Ishikawa (cell line): ENCODE results near the gene NTPCR.

Experiments used
- CEBPB ChIP-seq: IDR thresholded peaks from 2 replicates; pipeline ENCODE4 v1.6.1; 2012
- CREB1 ChIP-seq: IDR thresholded peaks from 2 replicates; pipeline ENCODE4 v1.6.1; 2012; ENCODE audit warnings: low read depth
- EGR1 ChIP-seq: IDR thresholded peaks from 2 replicates; pipeline ENCODE4 v1.6.1; 2012
- EP300 ChIP-seq: IDR thresholded peaks from 2 replicates; pipeline ENCODE4 v1.6.1; 2012; ENCODE audit warnings: borderline replicate concordance
- FOXM1 ChIP-seq: IDR thresholded peaks from 2 replicates; pipeline ENCODE4 v1.6.1; 2012; ENCODE audit warnings: low read depth, borderline replicate concordance
- MAX ChIP-seq: IDR thresholded peaks from 2 replicates; pipeline ENCODE4 v1.6.1; 2012
- NFIC ChIP-seq: IDR thresholded peaks from 2 replicates; pipeline ENCODE4 v1.6.1; 2012
- RAD21 ChIP-seq: IDR thresholded peaks from 2 replicates; pipeline ENCODE4 v1.6.1; 2012; ENCODE audit warnings: low read depth
- REST ChIP-seq: IDR thresholded peaks from 2 replicates; pipeline ENCODE4 v1.6.1; 2012; ENCODE audit warnings: low read depth, mild to moderate bottlenecking
- TAF1 ChIP-seq: IDR thresholded peaks from 2 replicates; pipeline ENCODE4 v1.6.1; 2012; ENCODE audit warnings: low read depth, mild to moderate bottlenecking
- TCF12 ChIP-seq: IDR thresholded peaks from 2 replicates; pipeline ENCODE4 v1.6.1; 2012; ENCODE audit warnings: low read depth
- TEAD4 ChIP-seq: IDR thresholded peaks from 2 replicates; pipeline ENCODE4 v1.6.1; 2012
- USF1 ChIP-seq: IDR thresholded peaks from 2 replicates; pipeline ENCODE4 v1.6.1; 2012
- YY1 ChIP-seq: IDR thresholded peaks from 2 replicates; pipeline ENCODE4 v1.6.1; 2012; ENCODE audit warnings: low read depth
- ZBTB7A ChIP-seq: IDR thresholded peaks from 2 replicates; pipeline ENCODE4 v1.6.1; 2012; ENCODE audit warnings: low read depth

Gene NTPCR

GRCh38 chr1:232986527-232986922 lies 36.1 kb downstream of the NTPCR start:
- TF ChIP-seq TEAD4 (no peak), EGR1 (no peak), USF1 (no peak), CEBPB (no peak), CREB1 (no peak), FOXM1 (no peak), TAF1 (no peak), ZBTB7A (no peak)

GRCh38 chr1:232987046-232987773 lies 36.8 kb downstream of the NTPCR start:
- no peak for TF ChIP-seq NFIC
- no peak for TF ChIP-seq TCF12
- no peak for TF ChIP-seq MAX
- TF ChIP-seq EGR1, result no peak
- no peak for TF ChIP-seq TEAD4
- no peak for TF ChIP-seq CREB1
- TF ChIP-seq TAF1, result no peak
- TF ChIP-seq ZBTB7A, result no peak

DNA sequence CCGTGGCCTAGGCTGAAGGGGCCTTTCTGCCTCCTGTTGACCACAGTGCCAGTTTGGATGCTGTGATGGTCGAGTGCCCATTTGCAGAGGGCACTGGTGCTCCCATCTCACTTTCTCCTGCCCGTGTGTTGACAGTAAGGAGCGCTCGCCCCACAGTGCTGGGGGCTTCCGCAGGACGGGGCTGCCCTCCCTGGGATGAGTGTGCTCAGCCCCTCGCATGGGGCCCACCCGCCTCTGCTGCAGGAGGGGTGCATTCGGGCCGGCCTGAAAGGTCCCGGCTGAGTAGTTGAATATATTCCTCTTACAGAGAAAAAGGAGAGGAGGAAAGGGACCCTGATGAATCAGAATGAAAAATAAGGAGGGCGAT lies 37.3 kb downstream of the NTPCR start:
- no peak for TF ChIP-seq TAF1
- no peak for TF ChIP-seq EGR1
- TF ChIP-seq USF1, result no peak

GRCh38 chr1:232988572-232989040 lies 38.2 kb downstream of the NTPCR start:
- TF ChIP-seq TCF12, result no peak
- no peak for TF ChIP-seq ZBTB7A
- TF ChIP-seq RAD21, result no peak
- no peak for TF ChIP-seq EGR1
- no peak for TF ChIP-seq TEAD4
- no peak for TF ChIP-seq USF1
- no peak for TF ChIP-seq CEBPB
- TF ChIP-seq MAX, result no peak
- TF ChIP-seq YY1, result no peak
- no peak for TF ChIP-seq EP300
- no peak for TF ChIP-seq CREB1

DNA sequence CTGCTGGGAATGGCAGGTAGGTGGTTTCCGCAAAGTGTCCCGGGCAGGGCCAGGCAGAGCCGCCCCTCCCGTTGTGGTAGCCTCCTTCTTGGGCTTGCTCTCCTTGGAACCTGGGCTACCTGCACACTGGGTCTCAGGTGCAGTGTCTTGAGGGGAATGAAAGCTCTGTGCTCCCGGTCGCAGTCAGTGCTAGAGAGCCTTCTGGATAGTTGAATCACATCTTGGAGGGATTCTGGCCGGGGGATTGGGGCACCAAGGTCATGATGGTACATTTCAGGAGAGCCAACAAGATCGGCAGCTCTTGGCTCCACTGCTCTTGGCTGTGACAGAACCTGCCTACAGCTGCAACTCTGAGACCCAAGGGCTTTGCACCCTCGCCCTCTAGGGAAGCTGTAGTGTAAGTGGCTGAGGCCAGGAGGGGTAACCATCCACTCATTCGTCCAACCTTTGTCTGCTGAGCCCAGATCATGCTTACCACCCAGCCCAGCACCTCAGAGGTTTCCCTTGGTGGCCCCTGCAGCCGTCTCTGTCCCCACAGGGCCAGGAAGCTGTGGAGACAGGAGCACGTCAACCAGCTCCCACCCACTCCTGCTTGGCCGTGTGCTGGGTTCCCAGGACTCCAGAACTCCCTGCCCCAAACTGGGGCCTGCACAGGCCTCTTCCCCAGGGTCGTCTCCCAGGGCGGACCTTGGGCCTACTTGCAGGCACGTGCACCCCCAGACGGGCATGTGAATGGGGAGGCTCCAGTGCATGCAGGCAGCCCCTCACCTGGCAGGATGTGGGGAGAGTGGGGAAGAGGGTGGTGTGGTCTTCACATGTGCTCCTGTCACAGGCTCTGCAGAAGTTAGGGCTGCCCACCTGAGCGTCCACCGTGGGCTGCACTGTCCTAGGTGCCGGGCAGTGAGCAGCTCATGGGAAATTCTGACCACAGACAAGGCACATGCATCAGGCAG lies 40.0 kb downstream of the NTPCR start:
- TF ChIP-seq REST (no peak), CREB1 (no peak), CEBPB (no peak), YY1 (no peak), EP300 (no peak), TEAD4 (no peak), USF1 (no peak), RAD21 (no peak), MAX (no peak), NFIC (no peak), EGR1 (no peak), TCF12 (no peak), TAF1 (no peak), FOXM1 (no peak), ZBTB7A (no peak)

DNA sequence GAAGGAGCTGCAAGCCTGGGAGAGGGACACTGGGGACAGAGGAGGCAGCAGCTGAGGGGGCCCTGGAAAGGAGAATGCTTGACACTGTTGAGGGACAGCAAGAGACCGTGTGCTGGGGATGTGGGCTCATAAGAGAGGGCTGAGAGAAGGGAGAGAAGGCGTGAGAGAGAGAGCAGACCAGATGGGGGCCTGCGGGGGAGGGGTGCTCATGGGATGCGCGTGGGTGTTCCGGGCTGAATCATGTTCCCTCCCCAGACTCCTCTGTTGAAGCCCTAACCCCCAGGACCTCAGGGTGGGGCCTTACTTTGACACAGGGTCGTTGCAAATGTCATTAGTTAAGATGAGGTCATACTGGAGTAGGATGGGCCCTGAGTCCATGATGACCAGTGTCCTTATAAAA lies 40.8 kb downstream of the NTPCR start:
- no peak for TF ChIP-seq EP300
- no peak for TF ChIP-seq MAX
- TF ChIP-seq FOXM1, result no peak
- no peak for TF ChIP-seq USF1
- TF ChIP-seq ZBTB7A, result no peak
- TF ChIP-seq CEBPB, result no peak
- TF ChIP-seq RAD21, result no peak
- TF ChIP-seq REST, result no peak
- no peak for TF ChIP-seq YY1
- no peak for TF ChIP-seq TCF12
- TF ChIP-seq NFIC, result no peak
